HG03060 (cell line): ENCODE data around the gene S100A9.

Source experiments
- ATAC-seq: cut with Tn5 transposase; IDR thresholded peaks from one replicate; pipeline ENCODE4 v1.9.1; 2021; ENCODE audit warnings: low read depth, moderate number of reproducible peaks; ENCODE audit not compliant: unreplicated experiment

Gene S100A9

DNA sequence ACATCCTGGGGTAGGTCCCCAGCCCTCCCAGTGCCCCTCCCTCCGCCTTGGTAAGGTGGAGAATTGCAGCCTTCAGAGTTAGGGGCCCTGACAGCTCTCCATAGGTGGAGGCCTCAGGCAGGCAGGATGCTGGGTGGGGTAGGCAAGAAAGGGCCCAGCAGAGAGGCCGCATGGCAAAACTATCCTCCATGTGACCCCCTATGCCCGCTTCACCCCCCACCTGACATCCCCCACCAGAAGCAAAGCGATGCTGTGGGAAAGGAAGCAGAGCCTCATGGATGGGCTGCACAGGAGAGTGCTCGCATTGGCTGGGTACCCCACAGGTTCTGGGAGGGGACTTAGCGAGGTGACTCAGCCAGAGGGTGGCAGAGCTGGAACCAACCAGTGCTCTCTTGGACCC is 1.6 kb downstream of the S100A9 start:
- no peak for ATAC-seq

GRCh38 chr1:153360190-153360589 is 2.5 kb downstream of the S100A9 start:
- no peak for ATAC-seq

- no peak for ATAC-seq
Measured at GRCh38 chr1:153360592-153361479, 3.2 kb downstream of the S100A9 start.

- ATAC-seq, result no peak
Measured at GRCh38 chr1:153361480-153362109, 3.9 kb downstream of the S100A9 start.

GRCh38 chr1:153362187-153362775 is 4.6 kb downstream of the S100A9 start:
- no peak for ATAC-seq

GRCh38 chr1:153363641-153364040 is 6.0 kb downstream of the S100A9 start:
- ATAC-seq, result no peak

DNA sequence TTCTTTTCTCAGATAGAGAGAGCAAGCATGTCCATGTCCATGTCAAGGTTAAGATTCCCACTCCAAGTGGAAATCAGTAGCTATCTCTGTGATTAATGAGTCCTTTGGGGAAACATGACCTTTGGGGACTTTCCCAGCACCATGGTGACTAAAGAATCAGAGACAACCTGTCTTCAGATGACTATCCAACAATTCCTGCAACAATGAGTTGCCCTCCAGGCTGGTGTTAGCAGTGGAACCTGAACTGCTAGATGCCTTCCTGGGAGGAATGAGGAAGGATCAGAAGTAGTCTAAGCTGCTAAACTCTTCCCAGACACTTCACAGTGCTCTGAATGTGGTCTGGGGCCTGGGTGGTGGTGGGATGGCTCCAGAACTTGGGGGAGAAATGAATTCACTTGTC is 6.5 kb downstream of the S100A9 start:
- no peak for ATAC-seq

DNA sequence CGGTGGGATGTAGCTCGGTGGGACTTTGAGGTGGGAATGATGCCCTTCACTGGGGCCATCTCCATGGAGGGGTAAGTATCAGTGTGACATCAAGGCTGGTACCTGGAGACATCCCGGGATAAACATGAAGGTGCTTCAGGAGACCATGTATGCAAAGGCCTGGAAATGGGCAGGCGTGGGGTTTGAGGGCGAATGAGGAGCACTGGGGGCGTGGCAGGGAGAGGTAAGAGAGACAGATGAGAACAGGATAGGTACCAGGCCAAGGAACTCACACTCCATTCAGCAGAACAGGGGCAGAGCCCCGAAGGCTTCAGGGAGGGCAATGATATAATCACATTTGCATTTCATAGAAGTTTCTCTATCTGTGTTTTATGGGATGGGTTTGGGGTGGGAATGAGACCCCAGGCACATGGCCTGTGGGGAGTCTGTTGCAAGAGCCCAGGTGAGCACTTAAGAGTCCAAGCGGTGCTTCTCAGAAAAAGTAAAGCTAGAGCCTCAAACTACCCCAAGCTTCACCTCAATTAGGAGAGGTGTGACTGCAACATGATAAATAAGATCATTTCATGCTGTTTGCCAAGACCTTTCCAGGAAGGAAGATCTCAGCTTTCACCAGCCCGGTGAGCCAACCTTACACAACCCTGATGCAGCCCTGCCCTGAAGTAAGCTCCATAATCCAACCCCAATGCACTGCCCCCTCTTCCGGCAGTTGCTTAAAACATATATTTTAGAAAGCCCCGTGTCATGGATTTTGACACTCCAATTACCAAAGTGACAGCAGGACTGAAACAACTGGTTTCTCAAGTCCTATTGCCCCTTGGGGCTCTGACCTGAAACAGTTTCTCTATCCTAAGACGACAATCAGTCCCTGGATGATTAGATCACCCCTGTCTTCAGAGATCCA is 7.4 kb downstream of the S100A9 start:
- ATAC-seq, result no peak

GRCh38 chr1:153365696-153366095 is 8.0 kb downstream of the S100A9 start:
- no peak for ATAC-seq

DNA sequence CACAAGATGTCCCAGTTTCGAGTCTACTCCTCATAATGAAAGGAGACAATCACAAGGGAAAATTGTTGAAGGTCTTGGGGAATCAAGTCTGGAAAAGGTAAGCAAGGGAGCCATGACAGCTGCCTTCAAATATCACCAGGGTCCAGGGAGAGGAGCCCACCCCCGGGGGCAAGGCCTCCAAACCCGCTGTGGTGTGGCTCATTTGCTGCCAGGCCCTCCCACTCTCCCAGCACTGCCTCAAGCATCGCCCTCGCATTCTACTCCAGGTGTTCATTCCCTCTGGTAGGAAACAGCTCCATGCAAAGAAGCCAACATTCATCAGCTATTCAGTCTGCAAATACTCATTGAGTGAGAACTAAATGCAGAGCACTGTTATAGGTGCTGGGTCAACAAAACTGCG is 8.6 kb downstream of the S100A9 start:
- no peak for ATAC-seq

GRCh38 chr1:153367090-153367489 is 9.4 kb downstream of the S100A9 start:
- no peak for ATAC-seq

DNA sequence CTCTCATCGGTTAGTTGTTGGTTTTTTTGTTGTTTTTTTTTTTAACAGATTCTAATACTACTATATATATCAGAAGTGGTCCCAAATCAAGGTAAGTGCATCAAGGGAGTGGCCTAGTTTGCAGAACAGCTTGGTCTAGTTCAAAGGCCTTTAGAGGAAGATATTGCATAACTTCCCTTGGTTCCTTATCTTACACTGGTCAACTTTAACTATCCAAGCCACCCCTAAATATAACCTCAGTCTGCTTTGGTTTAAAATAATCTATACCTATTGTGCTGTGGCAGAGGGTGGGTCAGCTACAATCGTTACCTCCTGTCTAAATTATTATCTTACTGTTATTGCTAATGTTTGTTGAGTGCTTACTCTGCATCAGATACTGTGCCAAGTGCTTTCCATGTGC is 10.8 kb downstream of the S100A9 start:
- ATAC-seq, result no peak

GRCh38 chr1:153370146-153370545 is 12.5 kb downstream of the S100A9 start:
- ATAC-seq, result no peak

- no peak for ATAC-seq
Measured at GRCh38 chr1:153371231-153371630, 13.6 kb downstream of the S100A9 start.

- no peak for ATAC-seq
Measured at GRCh38 chr1:153372571-153372970, 14.9 kb downstream of the S100A9 start.

- ATAC-seq, result no peak
Measured at GRCh38 chr1:153374071-153374470, 16.4 kb downstream of the S100A9 start.

GRCh38 chr1:153375511-153375910 is 17.9 kb downstream of the S100A9 start, which contains the start of gene S100A12:
S100A12 (minus strand) TSS chr1:153375621; CDS start chr1:153374592, 1,029 bp downstream.
- no peak for ATAC-seq

GRCh38 chr1:153379591-153379990 is 21.9 kb downstream of the S100A9 start:
- no peak for ATAC-seq

- ATAC-seq, result no peak
Measured at GRCh38 chr1:153380711-153381110, 23.1 kb downstream of the S100A9 start.

GRCh38 chr1:153384958-153385580 is 27.4 kb downstream of the S100A9 start:
- ATAC-seq, result no peak
